Activated B cell treated with CpG ODN at 0.5 μM for 24 hours (primary cell): ENCODE measurements around the gene CENPVL2. TPM values are rescaled to one million over a fixed set of nuclear protein-coding genes. Genes with fewer than 3 reads are reported as not detected.
"Not testable (repeated sequence)": the region's sequence is repeated elsewhere in the genome, so short reads cannot be mapped to it uniquely, and the experiment has no call there.

Source experiments
- ATAC-seq: fragments of 200-7000 bp; cut with Tn5 transposase; one replicate; pipeline ENCODE4 v1.10.0; 2021; ENCODE audit warnings: low read depth, mild to moderate bottlenecking, moderate library complexity
- CTCF ChIA-PET: fragments of 350-600 bp; sonication (Branson Sonifier 250); formaldehyde crosslinking; loops from one replicate; lab custom pipeline; 2021; ENCODE audit warnings: antibody characterized with exemption; lab: Charles Lee
- POLR2A ChIA-PET: fragments of 350-600 bp; sonication (Branson Sonifier 250); formaldehyde crosslinking; loops from one replicate; lab custom pipeline; 2021; ENCODE audit warnings: antibody characterized with exemption; lab: Charles Lee
- DNase-seq: peaks from one replicate; pipeline ENCODE4 v3.0.0; 2022
- H3K27ac Mint-ChIP-seq: one replicate; pipeline ENCODE4 v1.8.0; 2020; ENCODE audit warnings: mixed read lengths
- H3K27me3 Mint-ChIP-seq: one replicate; pipeline ENCODE4 v1.8.0; 2021; ENCODE audit warnings: mixed read lengths
- H3K36me3 Mint-ChIP-seq: one replicate; pipeline ENCODE4 v1.8.0; 2021; ENCODE audit warnings: low read depth, mixed read lengths
- H3K4me1 Mint-ChIP-seq: one replicate; pipeline ENCODE4 v1.8.0; 2021; ENCODE audit warnings: mixed read lengths
- H3K4me3 Mint-ChIP-seq: one replicate; pipeline ENCODE4 v1.8.0; 2020; ENCODE audit warnings: mild to moderate bottlenecking, mixed read lengths
- H3K9me3 Mint-ChIP-seq: one replicate; pipeline ENCODE4 v1.8.0; 2020; ENCODE audit warnings: mixed read lengths
- intact Hi-C: fragments of 100-400 bp; cut with micrococcal nuclease; formaldehyde crosslinking; loops from one replicate; pipeline ENCODE4 v1.15.1; 2024
- total RNA-seq: library from RNA; stranded (reverse); gene quantifications from 2 replicates; pipeline ENCODE4 v1.2.3, GENCODE V29; 2022
- TF ChIP-seq, protein P1 (sequence below): fragments of 200-600 bp; IDR thresholded peaks from one replicate; pipeline ENCODE4 v1.8.0; 2022; ENCODE audit warnings: antibody characterized with exemption, mild to moderate bottlenecking

CENPVL2 gene
- total RNA-seq, 1 donor from 2014 or later, result not detected

DNA sequence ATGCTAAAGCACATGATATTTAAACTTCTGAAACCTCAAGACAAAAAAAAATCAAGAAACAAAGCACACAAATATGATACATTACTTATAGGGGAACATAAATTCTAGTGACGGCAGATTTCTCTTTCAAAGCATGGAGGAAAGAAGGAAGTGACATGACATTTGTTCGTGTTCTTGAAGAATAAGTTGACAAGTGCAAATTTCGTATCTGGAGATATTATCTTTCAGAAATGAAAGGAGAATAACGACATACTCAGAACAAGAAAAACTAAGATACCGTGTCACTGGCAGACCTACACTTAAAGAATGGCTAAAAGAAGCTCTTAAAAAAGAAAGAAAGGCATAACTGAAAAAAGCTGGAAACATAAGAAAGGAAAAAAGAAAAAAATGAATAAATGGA, 16.6 kb downstream of the CENPVL2 start:
- peaks cover 4% of the 10 kb centered on the region for H3K27me3 Mint-ChIP-seq
- POLR2A ChIA-PET, result no interaction called here
- H3K27ac Mint-ChIP-seq, result no peak overlapping the region
- no peaks in the 10 kb centered on the region for H3K9me3 Mint-ChIP-seq
- H3K4me1 Mint-ChIP-seq, result no peaks in the 10 kb centered on the region
- intact Hi-C loops, result no loop called here
- DNase-seq, result no peak
- CTCF ChIA-PET, result no interaction called here
- no peak overlapping the region for H3K4me3 Mint-ChIP-seq
- TF ChIP-seq, protein P1, sequence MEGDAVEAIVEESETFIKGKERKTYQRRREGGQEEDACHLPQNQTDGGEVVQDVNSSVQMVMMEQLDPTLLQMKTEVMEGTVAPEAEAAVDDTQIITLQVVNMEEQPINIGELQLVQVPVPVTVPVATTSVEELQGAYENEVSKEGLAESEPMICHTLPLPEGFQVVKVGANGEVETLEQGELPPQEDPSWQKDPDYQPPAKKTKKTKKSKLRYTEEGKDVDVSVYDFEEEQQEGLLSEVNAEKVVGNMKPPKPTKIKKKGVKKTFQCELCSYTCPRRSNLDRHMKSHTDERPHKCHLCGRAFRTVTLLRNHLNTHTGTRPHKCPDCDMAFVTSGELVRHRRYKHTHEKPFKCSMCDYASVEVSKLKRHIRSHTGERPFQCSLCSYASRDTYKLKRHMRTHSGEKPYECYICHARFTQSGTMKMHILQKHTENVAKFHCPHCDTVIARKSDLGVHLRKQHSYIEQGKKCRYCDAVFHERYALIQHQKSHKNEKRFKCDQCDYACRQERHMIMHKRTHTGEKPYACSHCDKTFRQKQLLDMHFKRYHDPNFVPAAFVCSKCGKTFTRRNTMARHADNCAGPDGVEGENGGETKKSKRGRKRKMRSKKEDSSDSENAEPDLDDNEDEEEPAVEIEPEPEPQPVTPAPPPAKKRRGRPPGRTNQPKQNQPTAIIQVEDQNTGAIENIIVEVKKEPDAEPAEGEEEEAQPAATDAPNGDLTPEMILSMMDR, result no peak
- ATAC-seq, result no peak
- no peaks in the 10 kb centered on the region for H3K36me3 Mint-ChIP-seq

DNA sequence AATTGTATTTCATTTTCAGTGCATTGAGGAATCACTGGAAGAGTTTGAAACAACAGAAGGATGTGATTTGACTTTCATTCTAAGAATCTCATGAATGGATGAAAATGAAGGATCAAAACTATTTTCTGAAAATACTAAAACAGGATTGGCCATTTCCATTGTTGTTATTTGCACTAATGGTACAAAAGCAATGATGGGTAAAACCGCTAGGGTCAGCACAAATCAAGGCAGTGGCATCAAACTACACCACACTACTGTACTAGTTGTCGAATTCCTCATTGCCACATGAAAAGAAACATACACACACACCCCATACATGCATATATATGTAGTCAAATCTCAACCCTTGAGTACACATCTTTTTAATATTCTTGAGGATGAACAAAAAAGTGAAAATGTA, 39.3 kb downstream of the CENPVL2 start:
- Mint-ChIP-seq H3K36me3 (no peaks in the 10 kb centered on the region), H3K4me3 (no peak overlapping the region), H3K27me3 (peaks cover 10% of the 10 kb centered on the region), H3K4me1 (no peaks in the 10 kb centered on the region), H3K9me3 (no peaks in the 10 kb centered on the region), H3K27ac (no peak overlapping the region)
- intact Hi-C loops, result no loop called here
- ChIA-PET CTCF (no interaction called here), POLR2A (no interaction called here)
- ATAC-seq, result no peak
- DNase-seq, result no peak
- TF ChIP-seq, protein P1, result no peak

DNA sequence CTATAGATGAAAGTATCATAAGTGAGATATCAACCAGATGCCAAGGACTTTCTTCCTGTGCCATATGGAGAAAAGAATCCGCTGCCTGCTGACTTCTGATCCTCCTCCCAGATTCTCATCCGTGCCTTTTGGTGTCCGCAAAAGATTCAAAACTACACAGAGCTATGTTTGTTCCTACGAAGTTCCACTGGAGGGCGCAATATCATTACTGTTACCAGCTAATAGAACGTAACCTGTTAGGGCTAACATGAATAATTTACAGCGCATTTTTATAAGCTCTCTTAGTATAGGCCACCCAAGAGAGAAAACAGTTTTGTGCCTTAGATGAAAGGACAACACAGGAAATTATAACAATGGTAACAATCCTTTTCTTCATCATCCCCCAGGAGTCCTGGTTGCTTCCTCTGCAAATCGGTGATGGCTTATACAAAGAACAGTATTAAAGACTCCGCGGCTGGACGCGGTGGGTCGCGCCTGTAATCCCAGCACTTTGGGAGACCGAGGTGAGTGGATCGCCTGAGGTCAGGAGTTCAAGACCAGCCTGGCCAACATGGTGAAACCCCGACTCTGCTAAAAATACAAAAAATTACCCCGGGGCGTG, 41.1 kb downstream of the CENPVL2 start:
- Mint-ChIP-seq H3K27me3 (peaks cover 10% of the 10 kb centered on the region), H3K27ac (no peak overlapping the region), H3K4me1 (no peaks in the 10 kb centered on the region), H3K36me3 (no peaks in the 10 kb centered on the region), H3K9me3 (no peaks in the 10 kb centered on the region), H3K4me3 (no peak overlapping the region)
- intact Hi-C loops, result loop anchor here (1.0 kb wide), 1 partner anchor 162 kb away; no protein-coding TSS in a partner anchor
- CTCF ChIA-PET, result no interaction called here
- TF ChIP-seq, protein P1, result no peak
- POLR2A ChIA-PET, result interaction anchor here (0.9 kb wide), 1 partner anchor 620 kb away, joined by 3 read pairs; no protein-coding TSS in a partner anchor
- no peak for ATAC-seq
- DNase-seq, result no peak

DNA sequence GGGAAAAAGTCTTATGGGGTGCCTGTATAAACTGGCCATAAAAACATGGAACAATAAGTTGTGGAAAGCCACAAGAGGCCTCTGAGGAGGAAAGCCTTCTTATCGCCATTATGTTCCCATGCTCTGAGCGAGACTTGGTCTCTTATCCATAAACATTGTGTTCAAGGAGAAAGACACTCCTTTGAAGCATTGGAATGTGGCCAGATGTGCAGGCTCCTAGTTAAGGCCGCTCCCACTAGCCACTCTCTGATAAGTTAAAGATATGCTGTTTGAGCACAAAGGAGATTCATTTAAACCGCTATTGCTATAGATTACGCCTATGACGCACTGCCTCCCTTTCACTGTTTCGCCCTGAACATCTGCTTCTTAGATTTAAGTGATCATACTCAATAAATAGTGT, 46.1 kb downstream of the CENPVL2 start:
- ATAC-seq, H3K27ac Mint-ChIP-seq, CTCF ChIA-PET, H3K27me3 Mint-ChIP-seq, DNase-seq, POLR2A ChIA-PET, H3K9me3 Mint-ChIP-seq, H3K4me1 Mint-ChIP-seq, H3K36me3 Mint-ChIP-seq, H3K4me3 Mint-ChIP-seq, intact Hi-C loops: not testable (repeated sequence)

Other genes starting within 250 kb of the CENPVL2 start
- gene NUDT11, start 186.2 kb downstream of the CENPVL2 start, total RNA-seq, result 0.29 TPM in 1 of 2 replicates, not detected in the other
- not detected in 2 replicates for gene CENPVL3, start 63.9 kb downstream of the CENPVL2 start, total RNA-seq
- gene CENPVL1, start 27.7 kb upstream of the CENPVL2 start, total RNA-seq, result not detected in 2 replicates
- gene GSPT2, start 60.6 kb upstream of the CENPVL2 start, total RNA-seq, result 12.9 and 13.9 TPM in 2 replicates
- gene MAGED1, start 210.8 kb upstream of the CENPVL2 start, total RNA-seq, result 28.9 and 32.2 TPM in 2 replicates